ENCODE measurements around the gene YWHAE.
"Not testable (repeated sequence)": the region's sequence is repeated elsewhere in the genome, so short reads cannot be mapped to it uniquely, and the experiment has no call there.

YWHAE gene

DNA sequence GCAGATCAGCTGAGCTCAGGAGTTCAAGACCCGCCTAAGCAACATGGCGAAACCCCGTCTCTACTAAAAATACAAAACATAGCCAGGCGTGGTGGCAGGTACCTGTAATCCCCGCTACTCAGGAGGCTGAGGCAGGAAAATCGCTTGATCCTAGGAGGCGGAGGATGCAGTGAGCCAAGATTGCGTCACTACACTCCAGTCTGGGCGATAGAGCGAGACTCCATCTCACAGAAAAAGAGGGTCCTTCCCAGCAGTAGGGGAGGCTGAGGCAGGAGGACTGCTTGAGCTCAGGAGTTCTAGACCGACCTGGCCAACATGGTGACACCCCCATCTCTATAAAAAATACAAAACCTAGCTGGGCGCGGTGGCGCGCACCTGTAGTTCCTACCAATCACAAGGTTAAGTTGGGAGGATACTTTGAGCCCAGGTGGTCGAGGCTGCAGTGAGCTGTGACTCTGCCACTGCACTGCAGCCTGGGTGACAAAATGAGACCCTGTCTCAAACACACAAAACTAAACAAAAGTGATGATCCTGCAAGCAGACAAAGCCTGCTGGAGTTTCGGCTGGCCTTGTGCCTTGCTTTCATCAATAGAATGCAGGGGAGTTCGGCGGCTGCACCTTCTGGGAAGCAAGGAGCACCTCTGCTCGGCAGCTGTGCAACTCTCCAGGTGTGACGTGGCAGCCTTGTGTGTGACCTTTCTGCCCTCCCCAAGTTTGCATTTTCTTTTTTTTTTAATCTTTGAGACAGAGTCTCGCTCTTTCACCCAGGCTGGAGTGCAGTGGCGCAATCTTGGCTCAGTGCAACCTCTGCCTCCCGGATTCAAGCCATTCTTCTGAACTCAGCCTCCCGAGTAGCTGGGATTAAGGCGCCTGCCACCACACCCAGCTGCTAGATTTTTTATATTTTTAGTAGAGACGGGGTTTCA, 12.4 kb upstream of the YWHAE start:
- no peak for DNase-seq (ENCODE audit: low read depth)

DNA sequence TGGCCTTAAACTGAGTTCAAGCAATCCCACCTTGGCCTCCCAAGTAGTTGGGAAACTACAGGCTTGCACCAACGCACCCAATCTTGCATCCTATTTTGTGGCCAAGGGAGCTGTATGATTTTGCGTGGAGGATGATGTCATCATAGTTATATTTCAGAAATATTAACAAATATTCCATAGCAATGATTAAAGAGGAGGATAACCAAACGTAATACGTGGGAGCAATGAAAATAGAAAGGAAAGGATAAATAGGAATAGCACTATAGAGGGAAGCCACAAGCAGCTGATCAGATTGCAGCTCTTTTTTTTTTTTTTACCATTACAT, 2.2 kb upstream of the YWHAE start:
- no peak for DNase-seq (ENCODE audit: low read depth)

GRCh38 chr17:1398931-1399678, 917 bp downstream of the YWHAE start:
- DNase-seq (ENCODE audit: low read depth): no peak

DNA sequence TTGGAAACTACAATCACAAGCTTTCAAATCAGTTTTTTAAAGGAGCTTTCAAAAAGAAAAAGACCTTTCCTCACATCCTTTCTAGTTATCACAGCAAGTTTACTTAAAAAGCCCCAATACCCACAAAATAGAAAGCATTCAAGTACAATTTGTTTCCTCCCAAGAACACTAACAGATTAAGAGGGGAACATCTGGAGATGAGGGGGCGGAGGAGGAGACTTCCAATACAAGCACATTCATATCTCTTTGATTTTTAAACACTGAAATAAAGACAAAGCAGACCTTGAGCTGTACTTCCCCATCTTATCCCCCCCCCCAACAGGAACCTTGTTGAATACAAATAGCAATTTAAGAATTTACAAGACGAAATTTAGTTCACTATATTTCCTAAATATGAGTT, 2.0 kb downstream of the YWHAE start:
- no peak for DNase-seq (ENCODE audit: low read depth)

DNA sequence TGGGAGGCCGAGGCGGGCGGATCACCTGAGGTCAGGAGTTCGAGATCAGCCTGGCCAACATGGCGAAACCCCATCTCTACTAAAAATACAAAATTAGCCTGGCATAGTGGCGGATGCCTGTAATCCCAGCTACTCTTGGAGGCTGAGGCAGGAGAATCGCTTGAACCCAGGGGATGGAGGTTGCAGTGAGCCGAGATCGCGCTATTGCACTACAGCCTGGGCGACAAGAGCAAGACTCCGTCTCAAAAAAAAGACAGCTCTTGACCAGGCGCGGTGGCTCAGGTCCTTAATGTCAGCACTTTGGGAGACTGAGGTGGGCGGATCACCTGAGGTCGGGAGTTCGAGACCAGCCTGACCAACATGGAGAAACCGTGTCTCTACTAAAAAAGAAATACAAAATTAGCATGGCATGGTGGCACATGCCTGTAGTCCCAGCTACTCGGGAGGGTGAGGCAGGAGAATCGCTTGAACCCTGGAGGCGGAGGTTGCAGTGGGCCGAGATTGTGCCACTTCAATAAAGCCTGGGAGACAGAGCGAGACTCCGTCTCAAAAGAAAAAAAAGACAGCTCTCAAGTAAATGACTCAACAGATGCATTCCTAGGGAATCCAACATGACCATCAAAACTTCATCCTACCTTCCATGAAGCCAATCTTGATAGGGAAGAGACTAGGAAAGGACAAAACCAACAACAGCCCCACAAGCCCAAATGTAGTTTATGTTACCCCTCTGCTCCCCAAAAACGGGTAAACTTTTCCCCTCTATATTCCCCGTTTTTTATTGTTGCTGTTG, 4.0 kb downstream of the YWHAE start:
- not testable (repeated sequence) for DNase-seq (ENCODE audit: low read depth)

GRCh38 chr17:1391577-1391976, 8.4 kb downstream of the YWHAE start:
- no peak for DNase-seq (ENCODE audit: low read depth)

GRCh38 chr17:1390432-1391367, 9.3 kb downstream of the YWHAE start:
- DNase-seq (ENCODE audit: low read depth): no peak

GRCh38 chr17:1387490-1388227, 12.4 kb downstream of the YWHAE start:
- not testable (repeated sequence) for DNase-seq (ENCODE audit: low read depth)

GRCh38 chr17:1386675-1387190, 13.3 kb downstream of the YWHAE start:
- DNase-seq (ENCODE audit: low read depth): not testable (repeated sequence)

GRCh38 chr17:1386265-1386664, 13.8 kb downstream of the YWHAE start:
- no peak for DNase-seq (ENCODE audit: low read depth)

GRCh38 chr17:1385861-1386260, 14.2 kb downstream of the YWHAE start:
- no peak for DNase-seq (ENCODE audit: low read depth)

DNA sequence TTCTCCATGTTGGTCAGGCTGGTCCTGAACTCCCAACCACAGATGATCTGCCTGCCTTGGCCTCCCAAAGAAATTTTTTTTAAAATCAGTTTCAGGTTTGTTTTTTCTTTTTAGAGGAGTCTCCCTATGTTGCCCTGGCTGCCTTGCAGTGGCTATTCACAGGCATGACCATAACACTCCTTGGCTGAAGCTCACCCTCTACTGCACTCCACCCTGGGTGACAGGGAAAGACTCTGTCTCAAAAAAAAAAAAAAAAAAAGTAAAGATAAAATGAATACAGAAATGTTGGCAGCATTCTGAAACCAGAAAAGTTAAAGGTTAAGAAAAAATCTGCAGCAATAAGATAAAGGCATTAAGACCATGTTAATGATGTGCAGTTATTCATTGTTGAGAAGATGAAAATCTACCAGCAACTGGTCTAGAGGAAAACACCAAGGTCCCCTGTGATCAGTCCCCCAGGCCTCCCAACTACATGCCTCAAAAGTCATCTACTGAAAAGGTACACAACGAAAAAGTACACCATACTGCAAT, 15.1 kb downstream of the YWHAE start:
- no peak for DNase-seq (ENCODE audit: low read depth)

GRCh38 chr17:1379930-1380313, 20.1 kb downstream of the YWHAE start:
- no peak for DNase-seq (ENCODE audit: low read depth)

- DNase-seq (ENCODE audit: low read depth): no peak
Measured at GRCh38 chr17:1379208-1379929, 20.7 kb downstream of the YWHAE start.

GRCh38 chr17:1378476-1378860, 21.6 kb downstream of the YWHAE start:
- DNase-seq (ENCODE audit: low read depth): not testable (repeated sequence)

- no peak for DNase-seq (ENCODE audit: low read depth)
Measured at GRCh38 chr17:1377334-1377733, 22.7 kb downstream of the YWHAE start.

- DNase-seq (ENCODE audit: low read depth): no peak
Measured at GRCh38 chr17:1376061-1376460, 24.0 kb downstream of the YWHAE start.

- DNase-seq (ENCODE audit: low read depth): no peak
Measured at GRCh38 chr17:1375615-1376014, 24.4 kb downstream of the YWHAE start.

- no peak for DNase-seq (ENCODE audit: low read depth)
Measured at GRCh38 chr17:1374431-1375177, 25.4 kb downstream of the YWHAE start.

Data from stromal cell of bone marrow (primary cell).